PC-9 (cell line): ENCODE data around the gene PRKAG2. TPM values are rescaled to one million over a fixed set of nuclear protein-coding genes. Genes with fewer than 3 reads are reported as not detected.

Experiments used
- BruUV-seq: library from RNA; stranded (reverse); fragments of 400-500 nt; replicated peaks from 2 replicates; lab custom pipeline; 2021; lab: Mats Ljungman, UMichigan
- CTCF ChIA-PET: fragments of 300-600 bp; sonication (Branson Sonifier 250); formaldehyde crosslinking; loops from one replicate; lab custom pipeline; 2022; ENCODE audit warnings: antibody characterized with exemption; lab: Charles Lee
- POLR2A ChIA-PET: fragments of 300-600 bp; sonication (Branson Sonifier 250); formaldehyde crosslinking; loops from one replicate; lab custom pipeline; 2022; ENCODE audit warnings: antibody characterized with exemption; ENCODE audit not compliant: unreplicated experiment; lab: Charles Lee
- DNase-seq, 2 experiments: peaks; one replicate each; pipeline versions ENCODE4 v3.0.0 to v3.0.0-alpha.2; 2015 to 2022; ENCODE audit warnings: mixed read lengths in 1 of 2
- H2AFZ ChIP-seq: fragments of 200-600 bp; sonication (generic); 2 replicates; pipeline ENCODE4 v1.8.1; 2017; ENCODE audit warnings: antibody characterized with exemption
- H3F3A ChIP-seq: fragments of 200-600 bp; sonication (generic); 2 replicates; pipeline ENCODE4 v1.8.1; 2017; ENCODE audit warnings: antibody characterized with exemption, mild to moderate bottlenecking, low read depth; ENCODE audit not compliant: insufficient read depth
- H3K27ac ChIP-seq: fragments of 200-600 bp; sonication (generic); 2 replicates; pipeline ENCODE4 v1.6.1; 2016; ENCODE audit warnings: mixed run types
- H3K27me3 ChIP-seq: fragments of 200-600 bp; sonication (generic); 2 replicates; pipeline ENCODE4 v1.6.1; 2016; ENCODE audit warnings: low read depth, mixed run types; ENCODE audit not compliant: insufficient read depth
- H3K36me3 ChIP-seq: fragments of 200-600 bp; sonication (generic); 2 replicates; pipeline ENCODE4 v1.6.1; 2016; ENCODE audit warnings: low read depth, mixed run types
- H3K4me1 ChIP-seq: fragments of 200-600 bp; sonication (generic); replicated peaks from 2 replicates; pipeline ENCODE4 v1.6.1; 2016; ENCODE audit warnings: mixed run types; ENCODE audit not compliant: insufficient read depth
- H3K4me2 ChIP-seq: fragments of 200-600 bp; sonication (generic); 2 replicates; pipeline ENCODE4 v1.6.1; 2017; ENCODE audit warnings: mixed run types
- H3K4me3 ChIP-seq: fragments of 200-600 bp; sonication (generic); 2 replicates; pipeline ENCODE4 v1.6.1; 2016; ENCODE audit warnings: mixed run types
- H3K79me2 ChIP-seq: fragments of 200-600 bp; sonication (generic); 2 replicates; pipeline ENCODE4 v1.6.1; 2017; ENCODE audit warnings: low read depth, mixed run types
- H3K9me2 ChIP-seq: fragments of 200-600 bp; sonication (generic); 2 replicates; pipeline ENCODE4 v1.8.1; 2017; ENCODE audit warnings: mild to moderate bottlenecking; ENCODE audit not compliant: insufficient read depth
- H3K9me3 ChIP-seq: fragments of 200-600 bp; sonication (generic); 2 replicates; pipeline ENCODE4 v1.8.1; 2016; ENCODE audit warnings: low read depth; ENCODE audit not compliant: insufficient read depth
- H4K20me1 ChIP-seq: fragments of 200-600 bp; sonication (generic); 2 replicates; pipeline ENCODE4 v1.8.1; 2017; ENCODE audit not compliant: insufficient read depth
- CTCF ChIP-seq: fragments of 200-600 bp; sonication (generic); conservative IDR thresholded peaks from 2 replicates; pipeline ENCODE4 v1.6.1; 2017; ENCODE audit warnings: mixed run types, antibody characterized with exemption, mild to moderate bottlenecking, moderate library complexity
- EZH2 ChIP-seq: fragments of 200-600 bp; sonication (generic); IDR thresholded peaks from 2 replicates; pipeline ENCODE4 v1.8.0; 2017; ENCODE audit warnings: antibody characterized with exemption, low read depth
- intact Hi-C: fragments of 100-400 bp; cut with micrococcal nuclease; formaldehyde crosslinking; loops from one replicate; pipeline ENCODE4 v1.10.0; 2022; ENCODE audit not compliant: unreplicated experiment
- total RNA-seq: library from RNA; stranded (reverse); gene quantifications from 2 replicates; pipeline ENCODE4 v1.2.3, GENCODE V29; 2021

Gene PRKAG2
- total RNA-seq, 1 experiment from 2014 or later, result 37.3 TPM

- intact Hi-C loops, result no loop called here
- ChIA-PET POLR2A (interaction anchor here (0.5 to 0.9 kb wide), 2 partner anchors 40 to 162 kb away, joined by 4 to 5 read pairs; no protein-coding TSS in a partner anchor), CTCF (interaction anchor here (0.5 kb wide), 1 partner anchor 44 kb away, joined by 6 read pairs; no protein-coding TSS in a partner anchor)
- peak overlapping the region; percentile 54; the same call in 1 of the 2 replicates for H3K27ac ChIP-seq
- BruUV-seq, result no TSS peak
- no peak overlapping the region for H2AFZ ChIP-seq
- H3K27me3 ChIP-seq, result no peaks in the 10 kb centered on the region
- no peak overlapping the region for H3K4me3 ChIP-seq
- no peaks in the 10 kb centered on the region; the same call in 1 of the 2 replicates for H3K36me3 ChIP-seq
- H3F3A ChIP-seq, result peaks cover 41% of the 10 kb centered on the region
- no peaks in the 10 kb centered on the region for H4K20me1 ChIP-seq
- 0 out of 2 replicates have a peak overlapping the region, but pooled peaks have one; percentile 14 for H3K4me2 ChIP-seq
- H3K4me1 ChIP-seq, result peaks cover 37% of the 10 kb centered on the region
- TF ChIP-seq CTCF (no peak), EZH2 (no peak)
- no peaks in the 10 kb centered on the region for H3K9me3 ChIP-seq
- DNase-seq, result no peak
- no peaks in the 10 kb centered on the region for H3K9me2 ChIP-seq
- H3K79me2 ChIP-seq, result peaks cover 22% of the 10 kb centered on the region
Measured at GRCh38 chr7:151592330-151592729, 284.6 kb downstream of the PRKAG2 start.

- CTCF ChIA-PET, result no interaction called here
- intact Hi-C loops, result no loop called here
- Histone ChIP-seq H3K27me3 (no peaks in the 10 kb centered on the region), H3K36me3 (no peaks in the 10 kb centered on the region; the same call in 1 of the 2 replicates), H3K4me3 (no peak overlapping the region), H3F3A (peaks cover 37% of the 10 kb centered on the region), H4K20me1 (no peaks in the 10 kb centered on the region), H3K4me1 (peaks cover 33% of the 10 kb centered on the region), H3K9me2 (no peaks in the 10 kb centered on the region), H3K9me3 (no peaks in the 10 kb centered on the region), H3K4me2 (no peak overlapping the region), H3K27ac (no peak overlapping the region), H2AFZ (no peak overlapping the region), H3K79me2 (peaks cover 17% of the 10 kb centered on the region)
- BruUV-seq, result no TSS peak
- no peak for TF ChIP-seq CTCF
- no peak for TF ChIP-seq EZH2
- no peak for DNase-seq
- POLR2A ChIA-PET, result no interaction called here
Measured at GRCh38 chr7:151591866-151592265, 285.0 kb downstream of the PRKAG2 start.

- Histone ChIP-seq H4K20me1 (no peaks in the 10 kb centered on the region), H3K9me3 (no peaks in the 10 kb centered on the region), H3K36me3 (no peaks in the 10 kb centered on the region; the same call in 1 of the 2 replicates), H3K4me1 (peaks cover 25% of the 10 kb centered on the region), H3K9me2 (no peaks in the 10 kb centered on the region), H2AFZ (no peak overlapping the region), H3K4me3 (no peak overlapping the region), H3K27ac (no peak overlapping the region), H3K4me2 (no peak overlapping the region), H3K27me3 (no peaks in the 10 kb centered on the region), H3K79me2 (peaks cover 10% of the 10 kb centered on the region), H3F3A (peaks cover 31% of the 10 kb centered on the region)
- TF ChIP-seq EZH2, result no peak
- TF ChIP-seq CTCF, result no peak
- intact Hi-C loops, result no loop called here
- no TSS peak for BruUV-seq
- no peak for DNase-seq
- ChIA-PET POLR2A (no interaction called here), CTCF (no interaction called here)
Measured at GRCh38 chr7:151590850-151591771, 285.8 kb downstream of the PRKAG2 start.
